ENCODE results near the gene CDH23. TPM values are rescaled to one million over a fixed set of nuclear protein-coding genes. Genes with fewer than 3 reads are reported as not detected.

The CDH23 gene
- total RNA-seq, 2 donors from 2014 or later: 1.4 to 1.6 TPM

GRCh38 chr10:71622154-71622526 lies 225.4 kb downstream of the CDH23 start:
- H3K9ac ChIP-seq (ENCODE audit: low read depth in 2 of 2, low read length in 2 of 2): no peak overlapping the region
- H3K4me1 ChIP-seq: no peaks in the 10 kb centered on the region
- no peak overlapping the region for H3K27ac ChIP-seq
- no peak for TF ChIP-seq CTCF (IDR thresholded peaks at IDR 0.05)
- intact Hi-C loops (cut with DNase I): no loop called here
- no peaks in the 10 kb centered on the region for H3K9me3 ChIP-seq
- no peak for DNase-seq
- no peaks in the 10 kb centered on the region for H3K27me3 ChIP-seq
- no peaks in the 10 kb centered on the region for H3K36me3 ChIP-seq
- H3K4me3 ChIP-seq: no peak overlapping the region

GRCh38 chr10:71622616-71623015 lies 225.9 kb downstream of the CDH23 start:
- Histone ChIP-seq H3K27me3 (no peaks in the 10 kb centered on the region), H3K4me3 (no peak overlapping the region), H3K36me3 (no peaks in the 10 kb centered on the region), H3K9me3 (no peaks in the 10 kb centered on the region), H3K4me1 (no peaks in the 10 kb centered on the region), H3K27ac (no peak overlapping the region), H3K9ac (ENCODE audit: low read depth in 2 of 2, low read length in 2 of 2) (no peak overlapping the region)
- intact Hi-C loops (cut with DNase I): no loop called here
- no peak for TF ChIP-seq CTCF (IDR thresholded peaks at IDR 0.05)
- no peak for DNase-seq

GRCh38 chr10:71623098-71623985 lies 226.6 kb downstream of the CDH23 start:
- no peak for TF ChIP-seq CTCF (IDR thresholded peaks at IDR 0.05)
- no peak overlapping the region for H3K4me3 ChIP-seq
- no peaks in the 10 kb centered on the region for H3K27me3 ChIP-seq
- H3K4me1 ChIP-seq: no peaks in the 10 kb centered on the region
- no peak overlapping the region for H3K27ac ChIP-seq
- no peaks in the 10 kb centered on the region for H3K36me3 ChIP-seq
- no peaks in the 10 kb centered on the region for H3K9me3 ChIP-seq
- no peak for DNase-seq
- peak overlapping the region in 1 of 2 donors; percentile 12 for H3K9ac ChIP-seq (ENCODE audit: low read depth in 2 of 2, low read length in 2 of 2)
- intact Hi-C loops (cut with DNase I): no loop called here

GRCh38 chr10:71623986-71624291 lies 227.2 kb downstream of the CDH23 start:
- Histone ChIP-seq H3K27ac (no peak overlapping the region), H3K27me3 (no peaks in the 10 kb centered on the region), H3K4me1 (no peaks in the 10 kb centered on the region), H3K36me3 (no peaks in the 10 kb centered on the region), H3K9ac (ENCODE audit: low read depth in 2 of 2, low read length in 2 of 2) (peak overlapping the region in 1 of 2 donors; percentile 12), H3K9me3 (no peaks in the 10 kb centered on the region), H3K4me3 (no peak overlapping the region)
- TF ChIP-seq CTCF (IDR thresholded peaks at IDR 0.05): no peak
- intact Hi-C loops (cut with DNase I): no loop called here
- no peak for DNase-seq

GRCh38 chr10:71625445-71626175 lies 228.9 kb downstream of the CDH23 start:
- Histone ChIP-seq H3K4me3 (no peak overlapping the region), H3K36me3 (no peaks in the 10 kb centered on the region), H3K4me1 (no peaks in the 10 kb centered on the region), H3K27me3 (no peaks in the 10 kb centered on the region), H3K9me3 (no peaks in the 10 kb centered on the region), H3K9ac (ENCODE audit: low read depth in 2 of 2, low read length in 2 of 2) (no peak overlapping the region), H3K27ac (no peak overlapping the region)
- intact Hi-C loops (cut with DNase I): no loop called here
- TF ChIP-seq CTCF (IDR thresholded peaks at IDR 0.05): no peak
- no peak for DNase-seq

Measured in colonic mucosa (tissue), 4 donors.